Fibroblast of gingiva (primary cell): ENCODE data around the gene LOXHD1.

Experiments used
- DNase-seq: peaks from one replicate; pipeline ENCODE4 v3.0.0-alpha.2; 2011; ENCODE audit warnings: low read depth

Gene LOXHD1

GRCh38 chr18:46448347-46448746 is 208.7 kb downstream of the LOXHD1 start:
- DNase-seq: no peak

GRCh38 chr18:46447792-46448191 is 209.2 kb downstream of the LOXHD1 start:
- DNase-seq: no peak

- DNase-seq: no peak
Observed at GRCh38 chr18:46447323-46447722, 209.7 kb downstream of the LOXHD1 start.

- no peak for DNase-seq
Observed at GRCh38 chr18:46445522-46446313, 211.3 kb downstream of the LOXHD1 start.

GRCh38 chr18:46439037-46439436 is 218.0 kb downstream of the LOXHD1 start:
- no peak for DNase-seq

- DNase-seq: no peak
Observed at GRCh38 chr18:46437061-46437460, 220.0 kb downstream of the LOXHD1 start.

GRCh38 chr18:46436621-46437020 is 220.4 kb downstream of the LOXHD1 start:
- no peak for DNase-seq

- DNase-seq: no peak
Observed at GRCh38 chr18:46435031-46435430, 222.0 kb downstream of the LOXHD1 start.

GRCh38 chr18:46434629-46435028 is 222.4 kb downstream of the LOXHD1 start:
- no peak for DNase-seq

GRCh38 chr18:46433121-46433826 is 223.7 kb downstream of the LOXHD1 start:
- no peak for DNase-seq

GRCh38 chr18:46431522-46432171 is 225.4 kb downstream of the LOXHD1 start:
- no peak for DNase-seq

GRCh38 chr18:46429649-46430224 is 227.3 kb downstream of the LOXHD1 start:
- DNase-seq: no peak

- no peak for DNase-seq
Observed at GRCh38 chr18:46429130-46429529, 227.9 kb downstream of the LOXHD1 start.

- no peak for DNase-seq
Observed at GRCh38 chr18:46428368-46428767, 228.7 kb downstream of the LOXHD1 start.

- no peak for DNase-seq
Observed at GRCh38 chr18:46427216-46427995, 229.6 kb downstream of the LOXHD1 start.
